ENCODE measurements around the gene HDAC9. TPM values are rescaled to one million over a fixed set of nuclear protein-coding genes. Genes with fewer than 3 reads are reported as not detected.

HDAC9 gene
- total RNA-seq, 1 experiment from 2014 or later, result 4.3 TPM

DNA sequence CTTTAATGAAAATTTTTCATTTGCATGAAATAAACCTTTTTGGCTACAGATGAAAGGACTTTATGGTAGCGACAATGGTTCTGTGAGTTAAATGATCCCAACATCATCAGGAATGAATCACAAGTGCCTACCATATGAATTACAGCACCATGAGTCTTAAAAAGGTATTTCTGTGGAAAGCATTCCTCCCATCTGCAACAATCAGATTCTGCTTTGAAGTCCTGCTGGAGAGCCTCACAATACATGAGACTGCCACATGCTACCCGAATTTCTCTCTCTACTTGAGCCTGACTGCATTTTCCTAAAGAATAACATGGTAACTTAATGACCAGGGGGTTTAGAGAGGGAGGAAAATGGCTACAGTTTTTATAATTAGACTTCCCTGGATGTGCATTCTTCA, 431.6 kb downstream of the HDAC9 start:
- intact Hi-C loops (cut with micrococcal nuclease), result no loop called here

More for the DNA sequence above, 431.6 kb downstream of the HDAC9 start:
- Histone ChIP-seq H3K4me1 (ENCODE audit: control insufficient read depth in 1 of 2, insufficient read depth in 2 of 2, low read length in 2 of 2) (no peaks in the 10 kb centered on the region), H3K79me2 (ENCODE audit: insufficient read depth, low read length) (no peaks in the 10 kb centered on the region), H3K4me2 (ENCODE audit: low read length) (no peak overlapping the region), H2AFZ (ENCODE audit: low read depth, low read length, poor library complexity, severe bottlenecking) (no peak overlapping the region), H3K36me3 (ENCODE audit: control insufficient read depth in 1 of 2, insufficient read depth in 2 of 2, low read length in 2 of 2) (no peaks in the 10 kb centered on the region), H3K9ac (ENCODE audit: low read length) (no peak overlapping the region), H3K9me2 (ENCODE audit: insufficient read depth) (0 out of 2 replicates have a peak, but pooled peaks cover 3% of the 10 kb centered on the region), H3K27ac (ENCODE audit: low read depth, low read length) (no peak overlapping the region), H3K9me3 (ENCODE audit: control insufficient read depth in 1 of 2, insufficient read depth in 1 of 2, low read depth in 1 of 2, low read length in 2 of 2) (no peaks in the 10 kb centered on the region), H4K20me1 (ENCODE audit: insufficient read depth) (no peaks in the 10 kb centered on the region), H3K4me3 (replicated peaks in 1 of 2; ENCODE audit: low read depth in 1 of 2, low read length in 2 of 2) (no peak overlapping the region), H3K27me3 (ENCODE audit: insufficient read depth, low read length) (no peaks in the 10 kb centered on the region)
- CTCF ChIA-PET, result no interaction called here
- DNase-seq (ENCODE audit: low read depth, low spot score) (no peak), ATAC-seq (no peak)
- POLR2A ChIA-PET, result no interaction called here
- RAD21 ChIA-PET (ENCODE audit: low non-redundant PET in 1 of 2, low total read pairs in 2 of 2, uncharacterized antibody in 2 of 2, unreplicated experiment in 2 of 2), result no interaction called here
- no peak for TF ChIP-seq ZFX (IDR thresholded peaks at IDR 0.05)
- TF ChIP-seq YY1 (IDR thresholded peaks at IDR 0.05; ENCODE audit: extremely low read depth, insufficient replicate concordance, low read depth, low read length), result no peak
- no peak for TF ChIP-seq ELF1 (IDR thresholded peaks at IDR 0.05; ENCODE audit: borderline replicate concordance, low read depth)
- TF ChIP-seq ZNF274 (IDR thresholded peaks at IDR 0.05; ENCODE audit: low read depth, low read length), result no peak
- no peak for TF ChIP-seq POLR2AphosphoS5 (IDR thresholded peaks at IDR 0.05; ENCODE audit: low read depth, low read length)
- TF ChIP-seq RAD21 (IDR thresholded peaks at IDR 0.05; ENCODE audit: low read depth), result no peak
- TF ChIP-seq CBX3 (IDR thresholded peaks at IDR 0.05; ENCODE audit: low read depth), result no peak
- no peak for TF ChIP-seq ZBTB33 (IDR thresholded peaks at IDR 0.05; ENCODE audit: extremely low read depth, insufficient replicate concordance, low read length)
- no peak for TF ChIP-seq SIN3A (IDR thresholded peaks at IDR 0.05; ENCODE audit: low read depth)
- TF ChIP-seq, protein P1, sequence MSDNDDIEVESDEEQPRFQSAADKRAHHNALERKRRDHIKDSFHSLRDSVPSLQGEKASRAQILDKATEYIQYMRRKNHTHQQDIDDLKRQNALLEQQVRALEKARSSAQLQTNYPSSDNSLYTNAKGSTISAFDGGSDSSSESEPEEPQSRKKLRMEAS (IDR thresholded peaks at IDR 0.05), result no peak
- TF ChIP-seq EZH2phosphoT487 (IDR thresholded peaks at IDR 0.05; ENCODE audit: borderline replicate concordance), result no peak
- no TSS peak for BruUV-seq (replicated peaks)
